Activated CD4-positive, alpha-beta memory T cell treated with anti-CD3 and anti-CD28 coated beads for 36 hours (primary cell): ENCODE results near the gene NMNAT2. TPM values are rescaled to one million over a fixed set of nuclear protein-coding genes. Genes with fewer than 3 reads are reported as not detected.

Experiments
- CTCF ChIA-PET: fragments of 350-600 bp; sonication (Branson Sonifier 250); formaldehyde crosslinking; loops from one replicate; lab custom pipeline; 2021; ENCODE audit warnings: antibody characterized with exemption, inconsistent platforms; lab: Charles Lee
- POLR2A ChIA-PET: fragments of 350-600 bp; sonication (Branson Sonifier 250); formaldehyde crosslinking; loops from one replicate; lab custom pipeline; 2021; ENCODE audit warnings: antibody characterized with exemption; lab: Charles Lee
- DNase-seq: peaks from one replicate; pipeline ENCODE4 v3.0.0-alpha.2; 2020
- H3K27ac Mint-ChIP-seq: one replicate; pipeline ENCODE4 v1.8.0; 2021; ENCODE audit warnings: mixed read lengths
- H3K27me3 Mint-ChIP-seq: one replicate; pipeline ENCODE4 v1.8.0; 2021; ENCODE audit warnings: mixed read lengths
- H3K36me3 Mint-ChIP-seq: one replicate; pipeline ENCODE4 v1.8.0; 2021; ENCODE audit warnings: mixed read lengths
- H3K4me1 Mint-ChIP-seq: one replicate; pipeline ENCODE4 v1.8.0; 2021; ENCODE audit warnings: low read depth, mixed read lengths
- H3K4me3 Mint-ChIP-seq: one replicate; pipeline ENCODE4 v1.8.0; 2021; ENCODE audit warnings: mild to moderate bottlenecking, mixed read lengths
- H3K9me3 Mint-ChIP-seq: one replicate; pipeline ENCODE4 v1.8.0; 2021; ENCODE audit warnings: mixed read lengths
- intact Hi-C: fragments of 100-400 bp; cut with micrococcal nuclease; formaldehyde crosslinking; loops from one replicate; pipeline ENCODE4 v1.15.1; 2023
- total RNA-seq, 2 experiments: library from RNA; stranded (reverse); gene quantifications; one replicate each; pipeline ENCODE4 v1.2.3, GENCODE V29; 2021

The NMNAT2 gene
- total RNA-seq, 2 experiments from 2014 or later = not detected

DNA sequence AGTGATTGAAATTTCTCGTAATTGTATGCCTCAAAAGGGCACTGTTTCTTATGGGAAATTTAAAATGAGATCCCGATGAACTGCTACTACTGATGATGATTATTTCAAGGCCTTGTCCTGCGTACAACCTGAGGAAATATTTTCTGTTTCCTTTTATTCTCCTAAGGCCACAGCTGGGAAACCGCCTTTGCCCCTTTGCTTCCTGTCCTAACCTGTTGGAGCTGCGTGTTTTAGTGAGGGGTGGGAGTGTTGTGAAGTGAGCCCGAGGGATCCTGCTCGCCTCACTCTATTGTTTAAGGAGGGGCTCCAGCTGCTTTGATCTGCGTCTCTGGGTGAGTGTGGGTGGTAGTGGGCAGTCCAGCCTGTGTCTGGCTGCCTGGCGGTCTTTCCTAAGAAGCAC is 217.7 kb downstream of the NMNAT2 start:
- intact Hi-C loops = no loop called here

GRCh38 chr1:183199304-183199703 is 218.9 kb downstream of the NMNAT2 start:
- ChIA-PET POLR2A (no interaction called here), CTCF (no interaction called here)
- H3K4me3 Mint-ChIP-seq = no peak overlapping the region
- peaks cover 11% of the 10 kb centered on the region for H3K4me1 Mint-ChIP-seq
- H3K27me3 Mint-ChIP-seq = peaks cover 23% of the 10 kb centered on the region
- no peaks in the 10 kb centered on the region for H3K36me3 Mint-ChIP-seq
- no peak overlapping the region for H3K27ac Mint-ChIP-seq
- DNase-seq = no peak
- intact Hi-C loops = no loop called here
- no peaks in the 10 kb centered on the region for H3K9me3 Mint-ChIP-seq

More for the DNA sequence above, 217.7 kb downstream of the NMNAT2 start:
- H3K27ac Mint-ChIP-seq = no peak overlapping the region
- peaks cover 2% of the 10 kb centered on the region for H3K4me1 Mint-ChIP-seq
- ChIA-PET POLR2A (no interaction called here), CTCF (no interaction called here)
- H3K36me3 Mint-ChIP-seq = no peaks in the 10 kb centered on the region
- no peak overlapping the region for H3K4me3 Mint-ChIP-seq
- peaks cover 27% of the 10 kb centered on the region for H3K27me3 Mint-ChIP-seq
- no peak for DNase-seq
- H3K9me3 Mint-ChIP-seq = no peaks in the 10 kb centered on the region

DNA sequence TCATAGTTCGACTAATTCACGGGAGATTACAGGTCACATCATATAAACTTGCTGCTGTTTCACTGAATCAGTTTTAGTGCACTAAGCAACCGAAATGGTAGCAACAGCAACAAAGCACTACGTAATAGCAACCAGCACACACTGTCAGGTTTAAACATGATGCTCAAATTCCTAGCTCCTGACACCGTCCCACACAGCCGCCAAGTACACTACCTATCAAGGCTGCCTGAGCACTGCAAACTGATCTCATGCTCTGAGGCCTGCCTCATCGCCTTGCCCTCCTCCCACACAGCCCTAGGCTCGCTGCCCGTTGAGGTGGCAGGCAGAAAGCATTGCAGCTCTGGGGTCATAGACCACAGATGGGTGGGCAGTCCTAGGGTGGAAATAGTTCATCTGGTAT is 219.7 kb downstream of the NMNAT2 start:
- Mint-ChIP-seq H3K4me3 (no peak overlapping the region), H3K36me3 (no peaks in the 10 kb centered on the region), H3K9me3 (no peaks in the 10 kb centered on the region), H3K4me1 (peaks cover 11% of the 10 kb centered on the region), H3K27ac (no peak overlapping the region), H3K27me3 (peaks cover 22% of the 10 kb centered on the region)
- DNase-seq = no peak
- intact Hi-C loops = no loop called here
- ChIA-PET POLR2A (no interaction called here), CTCF (no interaction called here)

Other genes with a start within 250 kb of the NMNAT2 start
- not detected for gene LAMC2, start 232.1 kb downstream of the NMNAT2 start, total RNA-seq
- 10 to 100 TPM; 45.5 to 46.2 TPM for gene SMG7, start 54.1 kb upstream of the NMNAT2 start, total RNA-seq
- 1 to 10 TPM; 6.6 to 7.7 TPM for gene NCF2, start 172.1 kb upstream of the NMNAT2 start, total RNA-seq
- 100 to 1,000 TPM; 158 to 161 TPM for gene ARPC5, start 217.4 kb upstream of the NMNAT2 start, total RNA-seq
- gene APOBEC4, start 234.9 kb upstream of the NMNAT2 start, total RNA-seq = not detected